ENCODE results near the gene ZNF569.
"Not testable (repeated sequence)": the region's sequence is repeated elsewhere in the genome, so short reads cannot be mapped to it uniquely, and the experiment has no call there.

Gene ZNF569

GRCh38 chr19:37466798-37467607 lies at the start of gene ZNF569:
ZNF569 (minus strand) TSS chr19:37467444; CDS start chr19:37444921, 22,523 bp downstream.
- DNase-seq (ENCODE audit: low read depth) = peak; percentile 76

DNA sequence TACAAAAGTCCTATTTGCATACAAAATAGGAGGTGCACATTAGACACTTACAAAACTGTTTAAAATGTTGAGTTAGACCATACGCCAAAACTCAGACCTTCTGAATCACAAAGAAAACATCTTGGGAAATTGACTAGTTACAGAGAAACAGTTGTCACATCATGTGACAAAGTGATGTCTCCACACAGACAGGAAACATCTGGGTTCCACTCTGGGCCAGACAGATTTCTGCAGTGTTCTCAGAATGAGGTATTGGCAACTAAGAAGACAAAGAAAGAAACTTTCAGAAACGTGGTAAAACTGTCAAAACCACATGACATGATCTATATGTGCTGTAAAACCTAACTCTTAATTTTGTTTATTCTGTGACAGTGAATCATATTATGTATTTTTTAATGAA lies 46.2 kb upstream of the ZNF569 start:
- DNase-seq (ENCODE audit: low read depth) = no peak

GRCh38 chr19:37511821-37512220 lies 44.6 kb upstream of the ZNF569 start:
- no peak for DNase-seq (ENCODE audit: low read depth)

GRCh38 chr19:37511186-37511585 lies 43.9 kb upstream of the ZNF569 start:
- DNase-seq (ENCODE audit: low read depth) = no peak

GRCh38 chr19:37507167-37507464 lies 39.9 kb upstream of the ZNF569 start:
- no peak for DNase-seq (ENCODE audit: low read depth)

DNA sequence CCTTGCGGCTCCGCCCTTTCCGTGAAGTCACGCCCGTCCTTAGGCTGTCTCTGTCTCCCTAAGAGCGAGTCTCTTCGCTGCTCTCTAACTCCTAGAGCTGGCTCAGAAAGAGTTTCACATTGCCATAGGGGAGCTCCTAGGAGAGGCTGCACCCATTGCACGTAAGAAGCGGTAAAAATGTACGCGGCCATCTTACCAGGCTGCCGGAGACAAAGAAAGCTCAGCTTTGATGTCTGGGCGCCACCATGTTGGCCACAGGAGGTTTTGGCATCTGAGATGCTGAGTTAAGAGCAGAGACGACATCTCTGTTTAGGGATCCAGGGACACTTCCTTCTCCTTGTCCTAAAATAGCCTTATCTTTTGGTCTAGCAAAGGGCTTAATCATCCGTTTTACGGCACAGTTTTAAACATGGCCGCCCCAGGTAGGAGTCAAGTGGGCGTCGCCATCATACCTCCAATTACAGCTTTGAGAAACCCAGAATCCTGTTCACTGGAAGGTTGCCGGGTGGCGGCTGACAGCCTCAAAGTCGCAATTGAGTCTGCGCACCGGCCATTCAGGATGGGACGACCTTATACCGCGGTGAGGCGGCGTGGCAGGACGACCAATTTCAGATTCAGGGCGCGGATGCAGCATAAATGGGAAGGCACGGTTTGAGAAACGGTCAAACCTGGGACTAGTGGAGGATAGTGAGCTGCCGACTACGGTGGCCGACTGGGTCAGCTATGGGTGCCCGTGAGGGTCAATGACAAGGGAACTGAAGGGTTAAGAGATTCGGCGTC lies 39.3 kb upstream of the ZNF569 start, which contains the start of gene ZNF793:
Gene ZNF793 (plus strand): TSS at position 553 of the 780 bp plus-strand sequence. CDS start 16,501 bp downstream, outside the sequence.
- DNase-seq (ENCODE audit: low read depth) = peak; percentile 59

DNA sequence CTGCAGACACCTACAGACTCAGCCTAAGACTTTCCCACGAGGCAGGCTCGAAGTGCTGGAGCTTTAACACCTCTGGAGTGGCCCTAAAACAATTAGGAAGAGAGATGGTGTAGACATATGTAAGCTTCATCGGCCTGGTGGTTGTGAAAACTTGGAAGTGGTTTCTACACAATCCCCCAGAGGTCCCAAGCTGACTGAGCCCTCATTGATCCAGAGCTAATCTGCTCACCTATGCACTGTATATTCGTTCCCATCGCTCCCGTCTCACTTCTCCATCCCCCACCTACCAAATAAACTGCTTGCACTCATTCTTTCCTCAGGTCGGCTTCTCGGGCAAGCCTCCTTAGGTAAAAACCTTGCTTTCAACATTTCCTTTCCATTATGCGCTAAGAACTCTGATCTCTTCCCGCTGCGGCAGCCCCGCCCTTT lies 38.7 kb upstream of the ZNF569 start:
- no peak for DNase-seq (ENCODE audit: low read depth)

DNA sequence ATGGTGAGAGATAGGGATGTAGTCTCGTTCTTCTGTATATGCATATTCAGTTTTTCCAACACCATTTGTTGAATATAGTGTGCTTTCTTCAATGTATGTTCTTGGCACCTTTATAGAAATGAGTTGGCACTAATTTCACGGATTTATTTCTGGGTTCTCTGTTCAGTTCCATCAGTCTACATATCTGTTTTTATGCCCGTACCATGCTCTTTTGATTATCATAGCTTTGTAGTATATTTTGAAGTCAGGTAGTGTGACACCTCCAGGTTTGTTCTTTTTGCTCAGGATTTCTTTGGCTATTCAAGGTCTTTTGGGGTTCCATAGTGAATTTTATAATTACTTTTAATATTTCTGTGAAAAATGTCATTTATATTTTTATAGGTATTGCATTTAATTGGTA lies 25.0 kb upstream of the ZNF569 start:
- no peak for DNase-seq (ENCODE audit: low read depth)

- no peak for DNase-seq (ENCODE audit: low read depth)
These were observed 17.3 kb upstream of the ZNF569 start for GRCh38 chr19:37484406-37485168.

- no peak for DNase-seq (ENCODE audit: low read depth)
These were observed 4.9 kb upstream of the ZNF569 start for GRCh38 chr19:37472165-37472564.

- DNase-seq (ENCODE audit: low read depth) = no peak
These were observed 3.0 kb upstream of the ZNF569 start for GRCh38 chr19:37470216-37470615.

DNA sequence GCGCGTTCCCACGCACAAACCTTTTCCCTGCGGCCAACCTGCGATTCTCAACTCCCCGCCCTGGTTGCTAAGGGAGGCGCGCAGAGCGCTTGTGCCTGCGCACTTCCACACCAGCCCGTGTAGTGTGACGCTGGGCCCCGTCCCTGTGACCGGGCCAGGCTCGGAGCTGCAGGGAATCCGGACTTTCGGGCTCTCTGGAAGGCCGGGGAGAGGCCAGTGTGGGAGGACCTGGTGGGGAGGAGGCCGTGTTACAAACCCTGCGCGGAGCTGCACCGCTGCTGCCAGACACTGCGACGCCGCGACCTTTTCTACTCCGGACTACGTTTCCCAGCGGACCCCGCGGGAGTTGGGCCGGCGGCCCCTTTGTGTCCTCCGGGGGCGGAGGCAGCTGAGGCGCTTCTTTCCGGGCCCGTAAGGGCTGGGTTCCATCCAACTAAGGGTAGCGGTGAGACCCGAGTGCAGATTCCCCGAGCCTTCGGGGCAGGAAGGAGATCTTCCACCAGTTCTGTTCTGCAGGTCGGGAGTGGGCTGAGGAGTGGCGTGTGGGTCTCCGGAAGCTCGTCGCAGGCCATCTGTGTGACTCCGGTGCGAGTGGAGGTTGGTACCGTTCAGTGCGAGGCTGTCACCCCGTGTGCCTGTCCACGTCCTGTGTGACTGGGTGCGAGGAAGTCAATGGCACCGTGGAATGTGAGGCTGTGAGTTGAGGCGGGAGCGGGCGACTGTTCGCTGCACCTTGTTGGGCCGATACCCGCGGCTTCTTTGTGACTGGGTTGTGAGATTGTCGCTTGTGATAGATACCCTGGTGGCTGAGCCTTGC lies 1.9 kb upstream of the ZNF569 start, which contains the start of gene ZNF570:
Gene ZNF570 (plus strand): TSS at position 396 of the 817 bp plus-strand sequence. CDS start 999 bp downstream, outside the sequence.
- DNase-seq (ENCODE audit: low read depth) = peak; percentile 81

DNA sequence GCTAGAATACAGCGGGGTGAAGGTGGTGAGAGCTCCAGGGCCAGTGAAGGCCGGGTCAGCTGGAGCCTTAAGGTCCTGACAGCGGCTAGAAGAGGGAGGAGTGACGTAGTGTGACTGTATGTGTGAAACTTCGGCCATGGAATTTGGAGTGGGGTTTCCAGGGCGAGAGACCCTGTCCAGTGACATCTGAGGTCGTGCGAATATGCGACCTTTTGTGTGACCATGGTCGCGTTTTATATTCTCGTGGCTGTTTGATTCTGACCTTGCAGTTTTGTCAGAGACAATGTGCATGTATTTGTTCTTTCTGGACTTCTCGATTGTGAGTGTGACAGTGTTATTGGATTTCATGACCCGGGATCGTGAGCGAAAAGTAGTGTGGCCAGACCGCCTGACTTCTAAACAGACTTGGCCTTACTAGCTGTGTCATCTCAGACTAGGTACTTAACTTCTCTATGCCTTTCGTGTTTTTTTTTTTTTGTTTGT lies 405 bp upstream of the ZNF569 start:
- no peak for DNase-seq (ENCODE audit: low read depth)

DNA sequence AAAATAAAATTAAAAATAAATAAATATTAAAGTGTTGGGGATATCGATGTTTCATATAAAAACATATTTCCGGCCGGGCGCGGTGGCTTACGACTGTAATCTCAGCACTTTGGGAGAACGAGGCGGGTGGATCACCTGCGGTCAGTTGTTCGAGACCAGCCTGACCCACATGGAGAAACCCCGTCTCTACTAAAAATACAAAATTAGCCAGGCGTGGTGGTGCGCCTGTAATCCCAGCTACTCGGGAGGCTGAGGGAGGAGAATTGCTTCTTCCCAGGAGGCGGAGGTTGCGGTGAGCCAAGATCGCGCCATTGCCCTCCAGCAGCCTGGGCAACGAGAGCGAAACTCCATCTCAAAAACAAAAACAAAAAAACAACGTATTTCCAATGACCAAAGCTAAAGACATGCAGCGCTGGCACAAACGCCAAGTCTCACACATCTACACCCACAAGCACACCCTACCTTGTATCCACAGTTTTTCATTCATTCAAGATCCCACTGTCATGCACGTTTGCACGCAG lies 907 bp downstream of the ZNF569 start:
- DNase-seq (ENCODE audit: low read depth) = no peak

DNA sequence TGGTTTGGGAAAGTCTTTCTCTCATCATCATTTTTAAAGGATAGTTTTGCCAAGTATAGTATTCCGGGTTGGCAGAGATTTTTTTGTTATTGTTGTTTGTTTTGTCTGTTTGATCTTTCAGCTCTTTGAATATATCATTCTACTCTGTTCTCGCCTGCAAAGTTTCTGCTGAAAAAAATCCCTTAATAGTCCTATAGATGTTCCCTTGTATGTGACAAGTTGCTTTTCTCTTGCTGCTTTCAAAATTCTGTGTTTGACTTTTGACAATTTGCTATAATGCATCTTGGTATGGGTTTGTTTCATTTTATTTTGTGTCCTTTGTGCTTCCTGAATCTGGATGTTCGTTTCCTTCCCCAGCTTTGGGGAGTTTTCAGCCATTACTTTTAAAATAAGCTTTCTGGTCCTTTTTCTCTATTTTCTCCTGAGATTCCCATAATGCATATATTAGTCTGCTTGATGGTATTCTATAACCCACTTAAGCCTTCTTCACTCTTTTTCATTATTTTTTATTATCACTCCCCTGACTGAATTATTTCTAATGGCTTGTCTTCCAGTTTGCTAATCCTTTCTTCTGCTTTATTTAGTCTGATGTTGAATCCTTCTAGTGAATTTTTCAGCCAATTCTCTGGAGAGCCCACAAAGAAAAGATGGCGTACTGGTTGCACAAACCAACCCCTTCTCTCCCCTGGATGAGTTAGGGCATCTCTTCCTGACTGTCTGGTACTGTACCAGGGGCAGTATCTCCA lies 14.6 kb downstream of the ZNF569 start:
- DNase-seq (ENCODE audit: low read depth) = no peak

GRCh38 chr19:37413313-37414084 lies 53.7 kb downstream of the ZNF569 start:
- no peak for DNase-seq (ENCODE audit: low read depth)

- DNase-seq (ENCODE audit: low read depth) = no peak
These were observed 54.5 kb downstream of the ZNF569 start for GRCh38 chr19:37412700-37413099.

- DNase-seq (ENCODE audit: low read depth) = not testable (repeated sequence)
These were observed 61.0 kb downstream of the ZNF569 start for GRCh38 chr19:37406140-37406846.

DNA sequence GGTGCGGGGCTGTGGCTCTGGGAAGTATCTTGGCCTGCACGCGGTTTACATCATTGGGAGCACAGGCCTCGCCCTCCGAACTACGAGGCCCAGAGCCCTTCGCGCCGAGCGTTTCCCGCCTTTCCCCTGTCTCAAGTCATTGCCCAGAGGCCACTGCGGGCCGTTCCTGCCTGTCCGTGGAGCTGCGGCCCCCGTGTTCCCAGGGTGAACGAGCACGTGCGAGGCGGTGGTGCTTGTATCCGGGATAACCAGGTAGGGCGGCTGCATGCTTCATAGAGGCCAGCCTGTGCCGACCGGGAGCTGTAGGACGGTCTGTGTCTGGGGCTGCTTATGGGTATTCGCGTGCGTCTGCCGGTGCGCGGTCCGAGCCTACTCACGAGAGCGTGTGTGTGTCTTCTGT lies 63.8 kb downstream of the ZNF569 start:
- no peak for DNase-seq (ENCODE audit: low read depth)

All from stimulated activated CD8-positive, alpha-beta memory T cell treated with anti-CD3 and anti-CD28 coated beads, Interleukin-12 subunit alpha, Interleukin-12 subunit beta, amount 100 ng/mL, for 4 hours (primary cell).